A549 (cell line): ENCODE measurements around the gene GRIK5. TPM values are rescaled to one million over a fixed set of nuclear protein-coding genes. Genes with fewer than 3 reads are reported as not detected.
A peak's percentile ranks its signal among the peaks of the same experiment; 100 is the strongest.

Experiments used
- ATAC-seq, 2 experiments: fragments of 200-7000 bp in 1 of 2; fragments of >200 bp in 1 of 2; cut with Nextera tagmentation in 1 of 2; cut with Tn5 transposase in 1 of 2; 3 replicates each; pipeline versions ENCODE4 v1.8.0 to v1.9.1; 2018 to 2020; ENCODE audit warnings: mild to moderate bottlenecking in 1 of 2, moderate library complexity in 1 of 2
- CTCF ChIA-PET: fragments of 300-600 bp; sonication (Branson Sonifier 250); formaldehyde crosslinking; extraction: SDS; loops from one replicate; lab custom pipeline; 2021; ENCODE audit warnings: antibody characterized with exemption, inconsistent platforms; lab: Yijun Ruan, JAX
- POLR2A ChIA-PET: fragments of 350-600 bp; formaldehyde crosslinking; extraction: SDS; loops from one replicate; lab custom pipeline; 2021; ENCODE audit warnings: antibody characterized with exemption, inconsistent platforms; lab: Yijun Ruan, JAX
- DNase-seq, 2 experiments: peaks; one replicate each; pipeline versions ENCODE4 v3.0.0 to v3.0.0-alpha.2; 2011 to 2016; ENCODE audit warnings: low read depth in 1 of 2, low spot score in 1 of 2
- FAIRE-seq: peaks from 2 replicates; lab custom pipeline; 2011; peaks lifted over from hg19 to GRCh38; lab: Jason Lieb, UNC
- H3K27ac ChIP-seq, 2 experiments: fragments of >200 bp; sonication (Bioruptor Twin); formaldehyde crosslinking; 3 replicates each; pipeline ENCODE4 v1.5.1; 2016 to 2017
- H3K4me1 ChIP-seq: fragments of >200 bp; sonication (Bioruptor Twin); formaldehyde crosslinking; 3 replicates; pipeline ENCODE4 v1.6.1; 2016
- H3K4me2 ChIP-seq: fragments of >200 bp; sonication (Bioruptor Twin); formaldehyde crosslinking; 3 replicates; pipeline ENCODE4 v1.6.1; 2016
- H3K4me3 ChIP-seq: fragments of >200 bp; sonication (Bioruptor Twin); formaldehyde crosslinking; 3 replicates; pipeline ENCODE4 v1.5.1; 2016
- H3K9me3 ChIP-seq: fragments of >200 bp; sonication (Bioruptor Twin); formaldehyde crosslinking; 3 replicates; pipeline ENCODE4 v1.6.1; 2016
- ATOH8 ChIP-seq: fragments of 250-450 bp; sonication (Bioruptor Pico); IDR thresholded peaks from 2 replicates; pipeline ENCODE4 v1.5.0; 2020; ENCODE audit warnings: low read depth, mild to moderate bottlenecking, moderate library complexity
- CBX2 ChIP-seq: fragments of 200-600 bp; sonication (generic); IDR thresholded peaks from 2 replicates; pipeline ENCODE4 v1.6.1; 2016; ENCODE audit warnings: low read depth, mild to moderate bottlenecking, borderline replicate concordance
- CEBPB ChIP-seq, 2 experiments: fragments of >200 bp in 1 of 2; sonication (Bioruptor Twin) in 1 of 2; formaldehyde crosslinking in 1 of 2; IDR thresholded peaks; 2 replicates each; pipeline ENCODE4 v1.6.1; 2012 to 2016
- CTCF ChIP-seq: fragments of >200 bp; sonication (Bioruptor Twin); formaldehyde crosslinking; IDR thresholded peaks from 3 replicates; pipeline ENCODE4 v1.5.1; 2016
- EHMT2 ChIP-seq: fragments of 200-600 bp; sonication (generic); IDR thresholded peaks from 2 replicates; pipeline ENCODE4 v1.6.1; 2016; ENCODE audit warnings: antibody characterized with exemption, low read depth, mild to moderate bottlenecking, moderate library complexity
- GATA3 ChIP-seq: IDR thresholded peaks from 2 replicates; pipeline ENCODE4 v1.6.1; 2012; ENCODE audit warnings: borderline replicate concordance
- JUNB ChIP-seq: fragments of >200 bp; sonication (Bioruptor Twin); formaldehyde crosslinking; IDR thresholded peaks from 2 replicates; pipeline ENCODE4 v1.6.1; 2016
- KDM5A ChIP-seq: fragments of 200-600 bp; sonication (generic); IDR thresholded peaks from 2 replicates; pipeline ENCODE4 v1.6.1; 2016; ENCODE audit warnings: antibody characterized with exemption, mild to moderate bottlenecking
- MAX ChIP-seq: IDR thresholded peaks from 2 replicates; pipeline ENCODE4 v1.6.1; 2012
- MAZ ChIP-seq: fragments of 150-350 bp; IDR thresholded peaks from 2 replicates; pipeline ENCODE4 v1.6.1; 2014; ENCODE audit warnings: antibody characterized with exemption, low read depth, low read length, borderline replicate concordance
- NPAS2 ChIP-seq: fragments of 250-450 bp; sonication (Bioruptor Pico); IDR thresholded peaks from 2 replicates; pipeline ENCODE4 v1.8.0; 2022; ENCODE audit warnings: mild to moderate bottlenecking, moderate library complexity, borderline replicate concordance
- PHF8 ChIP-seq: fragments of 200-600 bp; sonication (generic); IDR thresholded peaks from 2 replicates; pipeline ENCODE4 v1.6.1; 2016; ENCODE audit warnings: low read depth, mild to moderate bottlenecking, antibody characterized with exemption, moderate library complexity, borderline replicate concordance
- POLR2AphosphoS2 ChIP-seq: conservative IDR thresholded peaks from 2 replicates; pipeline ENCODE4 v1.6.1; 2012; ENCODE audit warnings: low read length, improper control_type of control experiment, inconsistent platforms
- RAD21 ChIP-seq, 2 experiments: fragments of >200 bp in 1 of 2; sonication (Bioruptor Twin) in 1 of 2; formaldehyde crosslinking in 1 of 2; IDR thresholded peaks in 1 of 2; conservative IDR thresholded peaks in 1 of 2; 2 replicates in 1 of 2; 3 replicates in 1 of 2; pipeline ENCODE4 v1.6.1; 2012 to 2018; ENCODE audit warnings: inconsistent platforms in 1 of 2
- RFX5 ChIP-seq: fragments of 450-650 bp; IDR thresholded peaks from 2 replicates; pipeline ENCODE4 v1.7.1; 2014; ENCODE audit warnings: antibody characterized with exemption, mild to moderate bottlenecking, moderate library complexity
- RNF2 ChIP-seq: fragments of 200-600 bp; sonication (generic); IDR thresholded peaks from 2 replicates; pipeline ENCODE4 v1.6.1; 2016; ENCODE audit warnings: low read depth, mild to moderate bottlenecking, antibody characterized with exemption, moderate library complexity, borderline replicate concordance
- TFCP2L1 ChIP-seq: fragments of 250-450 bp; sonication (Bioruptor Pico); IDR thresholded peaks from 2 replicates; pipeline ENCODE4 v1.5.0; 2021; ENCODE audit warnings: mild to moderate bottlenecking
- TP53 ChIP-seq: fragments of 250-450 bp; sonication (Bioruptor Pico); IDR thresholded peaks from 2 replicates; pipeline ENCODE4 v1.5.0; 2021; ENCODE audit warnings: mild to moderate bottlenecking, moderate library complexity
- ZSCAN20 ChIP-seq: fragments of 250-450 bp; sonication (Bioruptor Pico); IDR thresholded peaks from 2 replicates; pipeline ENCODE4 v1.8.0; 2022; ENCODE audit warnings: mild to moderate bottlenecking, moderate library complexity
- WGBS: methylation state at CpG from one replicate; pipeline ENCODE4 v1.1.6; 2017; ENCODE audit errors: missing lambda C conversion rate; 5-methylcytosine and 5-hydroxymethylcytosine counted together
- polyA plus RNA-seq, 4 experiments: library from polyadenylated mRNA; depleted of rRNA in 3 of 4; stranded (reverse); fragments of >200 nt; fragmentation: RNase III in 1 of 4; extraction: RNeasy Plus Mini Kit Qiagen cat#74134 plus additional on column Dnase treatment in 1 of 4; gene quantifications; 2 replicates in 3 of 4; 3 replicates in 1 of 4; pipeline ENCODE4 v1.2.3, GENCODE V29; 2011 to 2017
- TF ChIP-seq, protein P1 (sequence below): fragments of >200 bp; sonication (Bioruptor Twin); formaldehyde crosslinking; IDR thresholded peaks from 2 replicates; pipeline ENCODE4 v1.6.1; 2016

Gene GRIK5
- polyA plus RNA-seq, 2 of the 4 experiments (the other 2 are of a cell fraction) = 0.22 to 0.54 TPM

DNA sequence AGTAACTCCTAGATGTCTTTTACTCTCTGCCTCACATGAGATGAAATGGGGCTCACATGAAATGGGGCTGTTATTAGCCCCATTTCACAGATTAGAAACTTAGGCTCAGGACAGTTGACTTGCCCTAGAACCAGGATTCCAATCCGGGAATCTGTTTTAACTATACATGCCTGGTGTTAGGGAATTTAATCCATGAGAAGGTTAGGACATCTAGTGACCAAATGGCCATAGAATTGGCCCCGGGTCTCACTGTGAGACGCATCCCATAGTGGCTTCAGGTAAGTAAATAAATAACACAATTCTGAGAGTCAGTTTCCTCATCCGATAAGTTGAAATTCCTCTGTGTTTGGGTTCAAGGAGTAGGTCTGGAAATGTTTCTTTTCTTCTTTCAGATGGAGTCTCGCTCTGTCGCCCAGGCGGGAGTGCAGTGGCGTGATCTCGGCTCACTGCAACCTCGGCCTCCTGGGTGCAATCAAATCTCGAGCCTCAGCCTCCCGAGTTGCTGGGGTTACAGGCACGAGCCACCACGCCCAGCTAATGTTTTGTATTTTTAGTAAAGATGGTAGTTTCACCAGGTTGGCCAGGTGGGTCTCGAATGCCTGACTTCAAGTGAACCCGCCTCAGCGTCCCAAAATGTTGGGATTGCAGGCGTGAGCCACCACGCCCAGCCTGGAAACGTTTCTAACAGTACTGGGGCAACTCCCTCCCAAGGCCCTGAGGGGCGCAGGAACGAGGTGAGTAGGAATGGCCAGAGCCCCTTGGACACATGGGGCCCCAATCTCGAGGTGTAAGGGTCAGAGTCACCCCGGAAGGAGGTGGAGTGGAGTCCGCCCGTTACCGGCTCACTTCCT, 4.7 kb upstream of the GRIK5 start (continued):
- TF ChIP-seq ZSCAN20 (CRISPR knock-in tag) (no peak), TP53 (CRISPR knock-in tag) (no peak), GATA3 (no peak), CEBPB (IDR thresholded peaks at IDR 0.05) (no peak), CBX2 (no peak), TFCP2L1 (CRISPR knock-in tag) (0 out of 2 replicates have a peak, but pooled peaks have one; percentile 26), ATOH8 (CRISPR knock-in tag) (no peak), RAD21 (conservative IDR thresholded peaks at IDR 0.05 in 1 of 2, IDR thresholded peaks at IDR 0.05 in 1 of 2) (no peak), MAX (no peak), JUNB (no peak), RFX5 (no peak), POLR2AphosphoS2 (no peak), NPAS2 (CRISPR knock-in tag) (no peak), EHMT2 (no peak)
- TF ChIP-seq, protein P1, sequence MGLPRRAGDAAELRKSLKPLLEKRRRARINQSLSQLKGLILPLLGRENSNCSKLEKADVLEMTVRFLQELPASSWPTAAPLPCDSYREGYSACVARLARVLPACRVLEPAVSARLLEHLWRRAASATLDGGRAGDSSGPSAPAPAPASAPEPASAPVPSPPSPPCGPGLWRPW = no peak

DNA sequence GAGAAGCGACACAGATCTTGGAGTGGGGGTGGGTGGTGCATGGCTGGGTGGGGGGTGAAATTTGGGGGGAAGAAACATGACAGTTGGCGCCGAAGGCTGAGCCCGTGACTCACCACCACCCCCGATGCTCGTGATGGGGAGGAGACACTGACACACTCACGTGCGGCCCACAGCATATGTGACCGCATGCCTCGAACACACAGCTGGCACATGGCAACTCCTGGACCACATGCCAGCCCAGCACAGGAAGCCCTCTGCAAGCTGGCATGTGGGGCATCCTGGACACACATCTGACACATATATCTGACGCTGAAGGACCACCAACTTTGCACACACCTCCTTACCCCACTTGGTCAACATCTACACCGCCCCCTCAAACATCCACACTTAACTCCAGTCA, 1.2 kb upstream of the GRIK5 start:
- ChIA-PET CTCF (interaction anchor here (0.5 to 1.6 kb wide), 8 partner anchors 10 to 366 kb away, joined by 3 to 15 read pairs (median 4); no protein-coding TSS in a partner anchor), POLR2A (no interaction called here)
- TF ChIP-seq MAX (peak; percentile 59; the same call in 1 of the 2 replicates), PHF8 (no peak), CTCF (no peak), MAZ (no peak)
- ATAC-seq (no peak), FAIRE-seq (no peak), DNase-seq (no peak)
- Histone ChIP-seq H3K27ac (no peak overlapping the region), H3K4me2 (no peak overlapping the region), H3K9me3 (no peaks in the 10 kb centered on the region), H3K4me1 (peaks cover 7% of the 10 kb centered on the region; the same call in 2 of the 3 replicates), H3K4me3 (no peak overlapping the region)
- WGBS = 83% methylated on average over 12 of the region's 12 CpGs

DNA sequence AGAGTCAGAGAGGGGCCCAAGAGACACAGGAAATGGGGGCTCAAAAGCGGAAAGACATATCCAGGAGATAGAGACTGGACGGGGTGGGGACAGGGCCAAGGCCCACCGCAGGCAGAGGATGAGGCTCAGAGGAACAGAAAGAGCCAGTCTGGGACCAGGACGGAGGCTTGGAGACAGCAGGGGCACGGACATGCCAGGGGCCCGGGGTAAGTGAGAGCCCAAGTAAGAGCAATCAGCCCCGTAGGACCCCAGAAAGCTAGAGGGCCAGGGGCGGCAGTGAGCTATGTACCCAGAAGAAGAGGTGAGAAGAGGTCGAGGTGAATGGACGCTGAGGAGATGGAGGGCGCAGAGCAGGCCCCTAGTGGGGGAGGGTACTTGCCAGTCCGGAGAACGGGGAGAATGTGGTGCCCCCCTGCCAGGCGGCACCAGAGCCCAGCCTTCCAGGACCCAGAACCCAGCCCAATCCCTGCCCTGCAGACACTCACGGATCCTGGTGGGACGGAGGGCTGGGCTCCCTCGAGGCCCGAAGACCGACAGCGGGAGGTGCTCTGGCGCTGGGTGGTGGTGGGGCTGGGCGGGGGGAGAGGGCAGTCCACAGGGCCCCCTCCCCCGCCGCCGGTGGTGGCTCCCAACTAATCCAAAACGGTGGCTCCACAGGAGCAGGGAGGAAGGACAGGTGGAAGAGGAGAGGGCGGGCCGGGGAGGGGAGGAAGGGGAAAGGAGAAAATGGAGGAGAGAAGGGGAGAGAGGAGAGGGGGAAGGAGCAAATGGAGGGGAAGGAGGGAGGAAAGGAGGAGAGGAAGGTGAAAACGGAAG, 1.0 kb downstream of the GRIK5 start:
- CTCF ChIA-PET = interaction anchor here (0.7 to 2.3 kb wide), 6 partner anchors 12 to 351 kb away, joined by 3 to 11 read pairs (median 3); no protein-coding TSS in a partner anchor
- 62% methylated on average over 28 of the region's 29 CpGs for WGBS
- ATAC-seq = peak in 1 of 2 experiments; percentile 3; a peak in 1 of 6 replicates

More for the DNA sequence above, 1.0 kb downstream of the GRIK5 start:
- FAIRE-seq = no peak
- Histone ChIP-seq H3K4me1 (no peaks in the 10 kb centered on the region), H3K4me2 (no peak overlapping the region), H3K27ac (0 out of 6 replicates have a peak overlapping the region, but pooled peaks of 1 of the 2 experiments have one; percentile 24), H3K4me3 (no peak overlapping the region), H3K9me3 (no peaks in the 10 kb centered on the region)
- DNase-seq = no peak
- POLR2A ChIA-PET = no interaction called here
- no peak for TF ChIP-seq KDM5A
- TF ChIP-seq RNF2 = no peak
